Cerebellar cortex (tissue), 1 donor: ENCODE measurements around the gene FBXL7.

Source experiments
- DNase-seq: peaks from one replicate; pipeline ENCODE4 v3.0.0-alpha.2; 2015; ENCODE audit warnings: low spot score

FBXL7 gene

GRCh38 chr5:15499528-15500324 lies at the start of gene FBXL7:
FBXL7 (plus strand) TSS chr5:15500180.
- DNase-seq: no peak

GRCh38 chr5:15450473-15450872 lies 49.5 kb upstream of the FBXL7 start:
- DNase-seq: no peak

DNA sequence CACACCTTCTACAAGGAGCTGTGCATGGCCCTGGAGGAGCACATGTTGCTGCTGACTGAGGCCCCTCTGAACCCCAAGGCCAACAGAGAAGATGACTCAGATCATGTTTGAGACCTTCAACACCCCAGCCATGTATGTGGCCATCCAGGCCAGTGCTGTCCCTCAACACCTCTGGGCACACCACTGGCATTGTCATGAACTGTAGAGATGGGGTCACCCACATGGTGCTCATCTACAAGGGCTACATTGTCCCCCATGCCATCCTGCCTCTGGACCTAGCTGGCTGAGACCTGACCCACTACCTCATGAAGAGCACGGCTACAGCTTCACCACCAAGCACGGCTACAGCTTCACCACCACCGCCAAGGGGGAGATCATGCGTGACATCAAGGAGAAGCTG lies 49.0 kb upstream of the FBXL7 start:
- DNase-seq: no peak

GRCh38 chr5:15452030-15452429 lies 48.0 kb upstream of the FBXL7 start:
- DNase-seq: no peak

- no peak for DNase-seq
These were observed 47.2 kb upstream of the FBXL7 start for GRCh38 chr5:15452781-15453180.

- no peak for DNase-seq
These were observed 40.8 kb upstream of the FBXL7 start for GRCh38 chr5:15459200-15459599.

DNA sequence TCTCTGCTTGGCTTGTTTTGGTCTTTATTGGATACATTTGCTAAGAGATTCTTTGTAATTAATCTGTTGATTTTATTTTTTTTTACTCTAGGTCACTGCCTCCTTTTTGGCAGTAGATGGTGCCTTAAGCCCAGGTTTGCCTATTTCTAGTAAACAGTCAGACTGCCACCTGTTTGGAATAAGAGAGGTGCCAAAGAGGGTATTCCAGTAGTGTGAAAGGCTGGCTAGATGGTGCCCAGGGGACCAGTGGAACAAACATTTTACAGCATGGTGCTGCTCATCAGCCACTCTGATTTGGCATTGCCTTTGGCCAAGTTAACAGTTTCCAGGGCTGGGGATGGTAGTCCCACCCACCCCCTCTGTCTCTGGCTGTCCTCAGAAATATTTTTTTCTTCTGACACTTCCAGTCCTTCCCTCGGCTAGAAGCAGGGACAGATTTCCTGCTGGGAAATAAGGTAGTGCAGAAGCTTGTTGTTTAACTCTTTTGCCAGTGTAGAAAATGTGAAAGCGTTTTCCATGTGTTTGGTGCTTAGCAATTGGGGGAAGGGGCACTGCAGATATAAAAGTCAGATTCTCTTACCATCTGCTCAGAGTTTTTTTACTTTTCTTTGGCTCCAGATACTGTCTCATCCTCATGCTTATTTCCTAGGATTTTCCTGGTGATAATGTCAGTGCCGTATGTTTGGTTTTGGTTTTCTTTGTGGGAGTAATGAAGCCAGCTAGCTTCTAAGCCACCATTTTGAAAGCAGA lies 36.6 kb upstream of the FBXL7 start:
- DNase-seq: peak; percentile 4

GRCh38 chr5:15472116-15472515 lies 27.9 kb upstream of the FBXL7 start:
- no peak for DNase-seq

DNA sequence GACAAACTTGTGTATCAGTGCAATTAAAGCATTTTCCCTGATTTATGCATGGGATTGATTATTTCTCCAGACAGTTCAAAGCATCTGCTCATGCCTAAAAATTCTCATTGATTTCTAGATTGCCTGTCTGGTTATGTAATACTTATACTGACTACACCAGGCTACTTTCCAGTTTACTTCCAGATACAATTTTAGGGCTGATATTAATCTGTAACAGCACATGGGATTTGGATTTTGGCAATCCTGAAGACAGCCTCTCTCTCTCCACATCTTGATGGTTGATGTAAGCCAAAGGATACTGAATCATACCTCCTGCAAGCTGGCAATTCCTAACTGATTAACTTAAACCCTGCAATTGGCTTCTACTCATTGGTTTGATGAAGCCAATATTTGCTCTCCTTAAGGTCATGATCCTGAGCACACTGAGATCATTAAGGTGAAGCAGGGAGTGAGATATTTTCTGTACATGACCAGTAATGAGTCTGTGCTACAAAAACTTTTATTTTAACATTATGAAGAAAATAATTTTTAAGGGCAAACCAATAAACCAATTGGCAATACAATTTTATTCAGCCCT lies 25.7 kb upstream of the FBXL7 start:
- no peak for DNase-seq

DNA sequence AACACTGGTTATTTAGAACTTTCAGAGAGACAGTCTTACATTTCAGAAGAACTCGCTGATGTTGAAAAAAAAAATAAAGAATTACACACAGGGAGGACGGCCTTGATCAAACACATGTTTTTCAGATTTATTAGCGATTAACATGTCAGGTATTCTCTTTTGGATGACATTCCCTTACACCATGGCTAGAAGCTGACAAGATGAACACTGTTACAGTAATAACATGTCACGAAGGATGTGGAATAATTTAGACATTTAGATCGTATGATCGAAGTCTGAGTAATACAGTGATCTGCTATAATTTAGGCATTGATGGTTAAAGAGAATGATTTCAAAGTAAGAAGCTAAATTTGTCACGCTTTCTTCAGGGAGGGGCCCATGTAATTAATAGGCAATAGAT lies 24.6 kb upstream of the FBXL7 start:
- no peak for DNase-seq

DNA sequence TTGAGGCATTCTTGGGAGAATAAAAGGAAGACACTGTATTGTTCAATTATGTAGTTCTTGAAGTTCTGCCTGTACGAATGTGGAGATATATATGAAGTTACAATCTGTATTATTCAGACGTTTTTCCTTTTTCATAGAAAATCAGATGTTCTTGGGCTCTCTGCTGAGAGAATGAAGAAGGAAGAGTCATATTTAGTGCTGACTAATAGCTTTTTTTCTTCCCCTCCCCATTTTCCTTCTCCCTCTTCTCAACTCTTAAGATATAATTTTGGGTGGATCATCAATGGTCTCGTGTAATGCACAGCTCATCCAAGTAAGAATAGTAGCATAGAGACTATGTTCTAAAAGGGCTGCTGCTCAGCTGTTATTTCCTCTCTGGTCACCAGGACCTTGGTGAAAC lies 23.0 kb upstream of the FBXL7 start:
- DNase-seq: no peak

- no peak for DNase-seq
These were observed 19.5 kb upstream of the FBXL7 start for GRCh38 chr5:15480436-15480835.

- DNase-seq: no peak
These were observed 16.5 kb upstream of the FBXL7 start for GRCh38 chr5:15483351-15484097.

- no peak for DNase-seq
These were observed 12.8 kb upstream of the FBXL7 start for GRCh38 chr5:15487228-15487627.

DNA sequence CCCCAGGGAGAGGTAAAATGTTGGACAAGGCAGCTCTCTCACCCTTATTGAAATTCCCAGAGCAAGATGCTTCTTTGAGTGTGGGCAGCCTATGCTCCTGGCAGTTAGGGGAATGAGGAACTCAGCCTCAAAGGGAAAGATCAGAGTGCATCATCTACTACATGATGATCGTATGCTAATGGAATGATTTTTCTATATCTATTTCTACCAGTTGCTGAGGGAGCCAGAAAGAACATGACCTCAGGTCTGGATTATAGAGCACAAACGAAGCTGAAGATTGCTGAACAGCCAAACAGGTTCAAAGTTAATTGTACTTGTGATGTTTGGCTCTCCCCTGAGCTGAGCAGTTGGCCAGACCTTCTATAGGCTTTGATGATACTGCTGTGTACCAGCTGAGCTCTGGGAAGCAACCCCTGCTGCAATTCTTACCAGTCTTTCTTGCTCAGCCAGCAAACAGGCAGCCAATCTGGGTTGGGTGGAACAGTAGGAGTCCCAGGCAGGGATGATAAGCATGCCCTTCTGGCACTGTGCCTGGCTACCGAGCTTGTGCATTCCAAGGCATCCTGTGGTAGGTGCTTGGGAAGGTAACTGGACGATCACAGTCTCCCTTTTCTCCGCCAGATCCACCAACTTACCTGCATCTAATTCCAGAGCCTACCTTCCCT lies 10.3 kb upstream of the FBXL7 start:
- DNase-seq: no peak

DNA sequence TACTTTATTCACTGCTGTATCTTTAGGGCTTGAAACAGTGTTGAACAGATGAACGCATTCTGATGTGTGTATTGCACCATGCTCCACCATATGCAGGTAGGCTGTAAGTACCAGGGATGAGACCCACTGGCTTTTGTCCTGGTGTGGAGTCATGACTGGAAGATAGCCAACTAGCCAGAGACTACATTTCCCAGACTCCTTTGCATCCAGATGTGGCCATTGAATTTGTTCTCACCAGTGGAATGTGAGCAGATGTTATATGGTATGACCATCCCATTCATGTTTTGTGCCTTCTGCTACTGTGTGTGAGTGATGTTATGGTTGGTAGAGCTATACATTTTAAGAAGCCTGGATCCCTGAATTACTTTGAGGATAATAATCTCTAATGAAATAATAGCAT lies 7.4 kb upstream of the FBXL7 start:
- no peak for DNase-seq

- no peak for DNase-seq
These were observed 6.5 kb upstream of the FBXL7 start for GRCh38 chr5:15493501-15493900.

GRCh38 chr5:15495026-15495425 lies 5.0 kb upstream of the FBXL7 start:
- DNase-seq: no peak

GRCh38 chr5:15496886-15497285 lies 3.1 kb upstream of the FBXL7 start:
- no peak for DNase-seq

- no peak for DNase-seq
These were observed 483 bp downstream of the FBXL7 start for GRCh38 chr5:15500325-15501001.

- DNase-seq: peak; percentile 23
These were observed 1.3 kb downstream of the FBXL7 start for GRCh38 chr5:15501091-15501791.
